ENCODE results near the gene CHD2.

CHD2 gene

GRCh38 chr15:92932946-92933649 is 33.0 kb downstream of the CHD2 start:
- no peak for DNase-seq

GRCh38 chr15:92933831-92934230 is 33.7 kb downstream of the CHD2 start:
- DNase-seq = no peak

GRCh38 chr15:92934716-92935115 is 34.6 kb downstream of the CHD2 start:
- no peak for DNase-seq

- no peak for DNase-seq
Observed at GRCh38 chr15:92936138-92936537, 36.0 kb downstream of the CHD2 start.

GRCh38 chr15:92936693-92937092 is 36.6 kb downstream of the CHD2 start:
- no peak for DNase-seq

- no peak for DNase-seq
Observed at GRCh38 chr15:92937901-92938300, 37.8 kb downstream of the CHD2 start.

GRCh38 chr15:92938387-92938786 is 38.3 kb downstream of the CHD2 start:
- DNase-seq = no peak

GRCh38 chr15:92941668-92942067 is 41.5 kb downstream of the CHD2 start:
- DNase-seq = no peak

GRCh38 chr15:92942706-92943105 is 42.6 kb downstream of the CHD2 start:
- no peak for DNase-seq

GRCh38 chr15:92943581-92943980 is 43.5 kb downstream of the CHD2 start:
- DNase-seq = no peak

- no peak for DNase-seq
Observed at GRCh38 chr15:92944946-92945521, 44.9 kb downstream of the CHD2 start.

- no peak for DNase-seq
Observed at GRCh38 chr15:92947071-92947730, 47.1 kb downstream of the CHD2 start.

GRCh38 chr15:92949604-92950249 is 49.6 kb downstream of the CHD2 start:
- no peak for DNase-seq

GRCh38 chr15:92951800-92952457 is 51.8 kb downstream of the CHD2 start:
- DNase-seq = no peak

GRCh38 chr15:92952458-92952850 is 52.3 kb downstream of the CHD2 start:
- DNase-seq = no peak

GRCh38 chr15:92953566-92953965 is 53.4 kb downstream of the CHD2 start:
- no peak for DNase-seq

GRCh38 chr15:92954002-92954401 is 53.9 kb downstream of the CHD2 start:
- DNase-seq = no peak

- no peak for DNase-seq
Observed at GRCh38 chr15:92954578-92954977, 54.5 kb downstream of the CHD2 start.

- no peak for DNase-seq
Observed at GRCh38 chr15:92955706-92956105, 55.6 kb downstream of the CHD2 start.

- DNase-seq = no peak
Observed at GRCh38 chr15:92958105-92958504, 58.0 kb downstream of the CHD2 start.

- DNase-seq = no peak
Observed at GRCh38 chr15:92959219-92959618, 59.1 kb downstream of the CHD2 start.

- DNase-seq = no peak
Observed at GRCh38 chr15:92960996-92961681, 61.0 kb downstream of the CHD2 start.

- no peak for DNase-seq
Observed at GRCh38 chr15:92962914-92963313, 62.8 kb downstream of the CHD2 start.
